H1 (cell line): ENCODE data around the gene GPR160. TPM values are rescaled to one million over a fixed set of nuclear protein-coding genes. Genes with fewer than 3 reads are reported as not detected.

ENCODE experiments used
- CTCF ChIA-PET: fragments of 300-600 bp; sonication (Branson Sonifier 250); formaldehyde crosslinking; loops from one replicate; lab custom pipeline; 2021; ENCODE audit not compliant: partially characterized antibody; lab: Charles Lee
- POLR2A ChIA-PET: fragments of 300-600 bp; sonication (Branson Sonifier 250); formaldehyde crosslinking; loops from one replicate; lab custom pipeline; 2021; ENCODE audit warnings: inconsistent platforms; ENCODE audit not compliant: partially characterized antibody; lab: Charles Lee
- DNase-seq, 2 experiments: peaks; one replicate each; pipeline versions ENCODE4 v3.0.0 to v3.0.0-alpha.2; 2010 to 2022; ENCODE audit warnings: low spot score in 2 of 2, low read depth in 1 of 2, mixed read lengths in 1 of 2
- FAIRE-seq: peaks from 2 replicates; lab custom pipeline; 2011; peaks lifted over from hg19 to GRCh38; lab: Jason Lieb, UNC
- H2AFZ ChIP-seq: 2 replicates; pipeline ENCODE4 v1.8.1; 2012; ENCODE audit warnings: low read length, inconsistent platforms
- H2AK5ac ChIP-seq: 2 replicates; pipeline ENCODE4 v1.6.1; 2013; ENCODE audit warnings: low read depth, low read length
- H2BK120ac ChIP-seq: replicated peaks from 2 replicates; pipeline ENCODE3; 2013; ENCODE audit warnings: low read depth, low read length, inconsistent platforms
- H2BK12ac ChIP-seq: 2 replicates; pipeline ENCODE4 v1.6.1; 2013; ENCODE audit warnings: low read depth, low read length
- H2BK15ac ChIP-seq: 2 replicates; pipeline ENCODE4 v1.6.1; 2013; ENCODE audit warnings: low read length
- H2BK20ac ChIP-seq: 2 replicates; pipeline ENCODE4 v1.6.1; 2013; ENCODE audit warnings: low read length
- H2BK5ac ChIP-seq: 2 replicates; pipeline ENCODE4 v1.6.1; 2013; ENCODE audit warnings: low read depth, low read length
- H3K14ac ChIP-seq: 2 replicates; pipeline ENCODE4 v1.6.1; 2013; ENCODE audit warnings: inconsistent platforms; ENCODE audit not compliant: insufficient read length
- H3K18ac ChIP-seq: 2 replicates; pipeline ENCODE4 v1.6.1; 2013; ENCODE audit warnings: low read length; ENCODE audit errors: extremely low read depth
- H3K23ac ChIP-seq: 2 replicates; pipeline ENCODE4 v1.6.1; 2013; ENCODE audit warnings: inconsistent platforms; ENCODE audit not compliant: insufficient read length
- H3K23me2 ChIP-seq: 2 replicates; pipeline ENCODE4 v1.6.1; 2013; ENCODE audit warnings: low read depth, low read length
- H3K27ac ChIP-seq: 2 replicates; pipeline ENCODE4 v1.6.1; 2011; ENCODE audit warnings: low read depth, low read length, inconsistent platforms
- H3K27me3 ChIP-seq, 4 experiments: replicated peaks in 1 of 4; 1 replicate in 1 of 4; 2 replicates in 3 of 4; pipeline versions ENCODE4 v1.6.1 to v1.8.1; 2011 to 2013; ENCODE audit warnings: low read length in 3 of 4, mild to moderate bottlenecking in 3 of 4, inconsistent platforms in 2 of 4, mixed read lengths in 2 of 4, moderate library complexity in 1 of 4; ENCODE audit not compliant: control insufficient read depth in 3 of 4, insufficient read depth in 3 of 4; ENCODE audit errors: extremely low read depth in 1 of 4
- H3K36me3 ChIP-seq, 4 experiments: 2 replicates each; pipeline versions ENCODE4 v1.6.1 to v1.8.1; 2011 to 2013; ENCODE audit warnings: mild to moderate bottlenecking in 4 of 4, low read length in 3 of 4, moderate library complexity in 2 of 4, control low read depth in 1 of 4, inconsistent platforms in 1 of 4; ENCODE audit not compliant: insufficient read depth in 4 of 4, control insufficient read depth in 2 of 4
- H3K4ac ChIP-seq: replicated peaks from 2 replicates; pipeline ENCODE3; 2013; ENCODE audit warnings: low read length, low read depth, mixed read lengths, inconsistent platforms; ENCODE audit not compliant: insufficient read length
- H3K4me1 ChIP-seq, 4 experiments: replicated peaks in 1 of 4; 1 replicate in 1 of 4; 2 replicates in 3 of 4; pipeline versions ENCODE4 v1.6.1 to v1.8.1; 2011 to 2013; ENCODE audit warnings: low read length in 3 of 4, inconsistent platforms in 2 of 4, mixed read lengths in 1 of 4; ENCODE audit not compliant: insufficient read depth in 4 of 4, control insufficient read depth in 3 of 4
- H3K4me2 ChIP-seq, 2 experiments: 2 replicates each; pipeline versions ENCODE4 v1.6.1 to v1.8.1; 2011 to 2013; ENCODE audit warnings: low read depth in 2 of 2, low read length in 2 of 2, control low read depth in 1 of 2, inconsistent platforms in 1 of 2, mild to moderate bottlenecking in 1 of 2; ENCODE audit not compliant: insufficient read depth in 1 of 2
- H3K4me3 ChIP-seq, 4 experiments: fragments of 200-600, 300-600 bp in 1 of 4; sonication (generic), shearing (Covaris generic), sonication (Bioruptor Twin) in 1 of 4; 2 replicates each; pipeline versions ENCODE4 v1.5.1 to v1.8.1; 2011 to 2016; ENCODE audit warnings: low read length in 4 of 4, low read depth in 3 of 4, control low read depth in 2 of 4, inconsistent platforms in 2 of 4, mild to moderate bottlenecking in 2 of 4, mixed read lengths in 1 of 4, moderate library complexity in 1 of 4; ENCODE audit not compliant: insufficient read depth in 2 of 4; ENCODE audit errors: extremely low read depth in 1 of 4
- H3K56ac ChIP-seq: replicated peaks from 2 replicates; pipeline ENCODE3; 2013; ENCODE audit warnings: low read depth, mild to moderate bottlenecking, mixed read lengths, low read length, inconsistent platforms; ENCODE audit not compliant: insufficient read length
- H3K79me1 ChIP-seq: 2 replicates; pipeline ENCODE4 v1.6.1; 2013; ENCODE audit warnings: low read depth, low read length, control low read depth
- H3K79me2 ChIP-seq, 2 experiments: 2 replicates each; pipeline versions ENCODE4 v1.6.1 to v1.8.1; 2012 to 2013; ENCODE audit warnings: low read length in 2 of 2, mild to moderate bottlenecking in 2 of 2, inconsistent platforms in 1 of 2; ENCODE audit not compliant: insufficient read depth in 2 of 2, control insufficient read depth in 1 of 2
- H3K9ac ChIP-seq, 4 experiments: replicated peaks in 1 of 4; 1 replicate in 1 of 4; 2 replicates in 3 of 4; pipeline versions ENCODE4 v1.6.1 to v1.8.1; 2011 to 2013; ENCODE audit warnings: low read depth in 3 of 4, low read length in 3 of 4, control low read depth in 2 of 4, mild to moderate bottlenecking in 2 of 4, moderate library complexity in 2 of 4, inconsistent platforms in 1 of 4; ENCODE audit errors: extremely low read depth in 1 of 4
- H3K9me3 ChIP-seq, 2 experiments: 2 replicates each; pipeline versions ENCODE4 v1.6.1 to v1.8.1; 2012 to 2013; ENCODE audit warnings: mild to moderate bottlenecking in 2 of 2, moderate library complexity in 2 of 2, control low read depth in 1 of 2, inconsistent platforms in 1 of 2, low read depth in 1 of 2, low read length in 1 of 2, mixed read lengths in 1 of 2; ENCODE audit not compliant: insufficient read depth in 2 of 2
- H4K20me1 ChIP-seq, 2 experiments: replicated peaks in 1 of 2; 2 replicates each; pipeline versions ENCODE3 to v1.8.1; 2011 to 2013; ENCODE audit warnings: inconsistent platforms in 2 of 2, low read length in 2 of 2, mild to moderate bottlenecking in 1 of 2; ENCODE audit not compliant: insufficient read depth in 2 of 2, control insufficient read depth in 1 of 2
- H4K5ac ChIP-seq: 2 replicates; pipeline ENCODE4 v1.6.1; 2013; ENCODE audit warnings: low read length, low read depth, mixed read lengths, inconsistent platforms; ENCODE audit not compliant: insufficient read length
- H4K8ac ChIP-seq: 2 replicates; pipeline ENCODE4 v1.8.0; 2013; ENCODE audit warnings: mild to moderate bottlenecking, moderate library complexity, low read length, inconsistent platforms; ENCODE audit not compliant: insufficient read depth; ENCODE audit errors: extremely low read depth
- H4K91ac ChIP-seq: replicated peaks from 2 replicates; pipeline ENCODE3; 2013; ENCODE audit warnings: low read length, mixed read lengths, inconsistent platforms; ENCODE audit not compliant: insufficient read length
- BCL11A ChIP-seq, 2 experiments: IDR thresholded peaks; one replicate each; pipeline ENCODE4 v1.6.1; 2011; ENCODE audit warnings: low read depth in 2 of 2, low read length in 2 of 2, mild to moderate bottlenecking in 2 of 2
- CBX8 ChIP-seq: fragments of 300-800, 300-1000 bp; sonication (generic); IDR thresholded peaks from 2 replicates; pipeline ENCODE4 v1.7.1; 2016; ENCODE audit warnings: low read depth, low read length, borderline replicate concordance
- HDAC6 ChIP-seq: IDR thresholded peaks from one replicate; pipeline ENCODE4 v1.7.1; 2012; ENCODE audit warnings: low read depth, mild to moderate bottlenecking, inconsistent platforms, low read length, moderate library complexity
- KDM5A ChIP-seq: fragments of 200-600 bp; IDR thresholded peaks from 2 replicates; pipeline ENCODE4 v1.7.1; 2012; ENCODE audit warnings: mild to moderate bottlenecking, low read length, inconsistent platforms, mixed read lengths
- POLR2A ChIP-seq, 2 experiments: IDR thresholded peaks; 1 replicate in 1 of 2; 2 replicates in 1 of 2; pipeline ENCODE4 v1.6.1; 2011; ENCODE audit warnings: low read depth in 2 of 2, low read length in 2 of 2, mild to moderate bottlenecking in 2 of 2; ENCODE audit errors: control extremely low read depth in 1 of 2
- POU5F1 ChIP-seq: IDR thresholded peaks from 2 replicates; pipeline ENCODE4 v1.6.1; 2011; ENCODE audit warnings: low read depth, mild to moderate bottlenecking, low read length, moderate library complexity
- RXRA ChIP-seq: IDR thresholded peaks from 2 replicates; pipeline ENCODE4 v1.6.1; 2011; ENCODE audit warnings: low read depth, mild to moderate bottlenecking, low read length, moderate library complexity; ENCODE audit not compliant: insufficient read depth
- SAP30 ChIP-seq: fragments of 300-600 bp; sonication (generic); IDR thresholded peaks from 2 replicates; pipeline ENCODE4 v1.7.1; 2012; ENCODE audit warnings: low read length, moderate library complexity, mild to moderate bottlenecking, inconsistent platforms; ENCODE audit not compliant: insufficient read depth, insufficient replicate concordance
- SP4 ChIP-seq: IDR thresholded peaks from 2 replicates; pipeline ENCODE4 v1.6.1; 2012; ENCODE audit warnings: low read length, inconsistent platforms
- SUZ12 ChIP-seq: fragments of 200-600 bp; sonication (generic); IDR thresholded peaks from 2 replicates; pipeline ENCODE4 v1.6.1; 2012; ENCODE audit warnings: mild to moderate bottlenecking, inconsistent platforms, low read length, moderate library complexity, mixed read lengths
- TAF7 ChIP-seq: optimal IDR thresholded peaks from 2 replicates; pipeline ENCODE3; 2011; ENCODE audit warnings: low read depth, mild to moderate bottlenecking, inconsistent platforms, low read length, moderate library complexity, borderline replicate concordance
- YY1 ChIP-seq: IDR thresholded peaks from 2 replicates; pipeline ENCODE4 v1.6.1; 2011; ENCODE audit warnings: low read depth, mild to moderate bottlenecking, low read length
- WGBS, 2 experiments: shearing (Covaris generic) in 1 of 2; methylation state at CpG; one replicate each; pipeline versions ENCODE4 v1.1.6 to v1.1.7; 2013 to 2015; ENCODE audit warnings: low lambda C conversion rate in 2 of 2, mixed read lengths in 2 of 2, inconsistent platforms in 1 of 2, low coverage in 1 of 2, missing lambda C conversion rate in 1 of 2; ENCODE audit not compliant: insufficient replicate concordance in 2 of 2, insufficient coverage in 1 of 2, insufficient read length in 1 of 2; ENCODE audit errors: extremely low coverage in 1 of 2, missing lambda C conversion rate in 1 of 2; 5-methylcytosine and 5-hydroxymethylcytosine counted together
- polyA plus RNA-seq, 7 experiments: library from polyadenylated mRNA; depleted of rRNA in 3 of 7; stranded (reverse) in 5 of 7; unstranded in 2 of 7; fragments of >200 nt in 5 of 7; fragments of 200-250 nt in 2 of 7; gene quantifications; 1 replicate in 5 of 7; 2 replicates in 1 of 7; 4 replicates in 1 of 7; pipeline versions ENCODE4 v1.2.1 to v1.2.3, GENCODE V29; 2011 to 2013; ENCODE audit warnings: missing spikeins in 2 of 7, mixed read lengths in 2 of 7
- total RNA-seq: library from RNA; stranded (reverse); fragmentation: NEBNext Ultra II Directional; extraction: Animal tissue kit (Norgen Biotek cat#: 25700); gene quantifications from 2 replicates; pipeline ENCODE4 v1.2.1, GENCODE V29; 2021

GPR160 gene
- total and polyA plus RNA-seq, 2 of the 8 experiments (the other 6 are each of a cell fraction or from before 2014, with no cell fraction given), result 14.3 to 16.6 TPM

DNA sequence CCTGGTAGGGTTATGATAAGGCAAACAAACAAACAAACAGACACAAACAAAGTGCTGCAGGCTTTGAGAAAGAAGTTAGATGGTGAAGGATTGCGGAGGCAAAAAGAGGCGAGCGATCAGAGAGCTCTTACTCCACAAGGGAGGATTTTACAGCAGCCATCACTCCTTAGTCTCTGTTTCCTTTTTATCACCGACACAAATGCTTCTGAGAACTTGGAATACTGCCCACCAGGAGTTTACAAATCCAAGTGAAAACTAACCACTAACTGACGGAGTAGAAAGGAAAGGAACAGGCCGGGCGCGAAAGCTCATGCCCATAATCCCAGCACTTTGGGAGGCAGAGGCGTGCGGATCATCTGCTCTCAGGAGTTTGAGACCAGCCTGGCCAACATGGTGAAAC is 35.6 kb upstream of the GPR160 start:
- Histone ChIP-seq H3K14ac (no peak overlapping the region), H2BK15ac (no peak overlapping the region), H3K23ac (no peak overlapping the region), H4K20me1 (no peaks in the 10 kb centered on the region), H3K4me2 (no peak overlapping the region), H3K4ac (no peak overlapping the region), H3K79me2 (no peaks in the 10 kb centered on the region), H2BK20ac (no peak overlapping the region), H3K9ac (no peak overlapping the region), H3K79me1 (no peaks in the 10 kb centered on the region), H4K8ac (no peak overlapping the region), H2BK120ac (no peak overlapping the region), H3K27ac (no peak overlapping the region), H2BK12ac (no peak overlapping the region), H3K18ac (no peak overlapping the region), H3K9me3 (no peaks in the 10 kb centered on the region), H3K23me2 (no peaks in the 10 kb centered on the region), H2AK5ac (no peak overlapping the region), H3K4me3 (no peak overlapping the region), H4K91ac (no peak overlapping the region), H2AFZ (no peak overlapping the region), H3K56ac (no peak overlapping the region), H3K27me3 (no peaks in the 10 kb centered on the region), H3K36me3 (no peaks in the 10 kb centered on the region), H3K4me1 (no peaks in the 10 kb centered on the region), H2BK5ac (no peak overlapping the region), H4K5ac (no peak overlapping the region)
- no peak for DNase-seq
- 86% methylated on average over 10 of the region's 10 CpGs; no CpG with 5 or more reads in 1 of the 2 experiments for WGBS, 2 experiments
- no peak for TF ChIP-seq RXRA
- TF ChIP-seq YY1, result no peak
- no peak for TF ChIP-seq TAF7
- TF ChIP-seq CBX8, result no peak
- no peak for TF ChIP-seq SP4
- TF ChIP-seq KDM5A, result no peak
- TF ChIP-seq POU5F1, result no peak
- TF ChIP-seq POLR2A (IDR thresholded peaks at IDR 0.05; ENCODE audit: control extremely low read depth in 1 of 2, low read depth in 2 of 2, low read length in 2 of 2), result no peak
- no peak for TF ChIP-seq HDAC6
- TF ChIP-seq SUZ12, result no peak
- no peak for TF ChIP-seq SAP30
- no peak for TF ChIP-seq BCL11A (IDR thresholded peaks at IDR 0.05; ENCODE audit: low read depth in 2 of 2, low read length in 2 of 2)
- POLR2A ChIA-PET, result interaction anchor here (0.7 to 1.1 kb wide), 2 partner anchors 10 to 950 kb away, joined by 3 to 4 read pairs; no protein-coding TSS in a partner anchor
- CTCF ChIA-PET, result interaction anchor here (2.8 kb wide), 1 partner anchor 19 kb away, joined by 9 read pairs; no protein-coding TSS in a partner anchor
- no peak for FAIRE-seq
